H1 (cell line): ENCODE data around the gene TGM2. TPM values are rescaled to one million over a fixed set of nuclear protein-coding genes. Genes with fewer than 3 reads are reported as not detected.

ENCODE experiments used
- CTCF ChIA-PET: fragments of 300-600 bp; sonication (Branson Sonifier 250); formaldehyde crosslinking; loops from one replicate; lab custom pipeline; 2021; ENCODE audit not compliant: partially characterized antibody; lab: Charles Lee
- POLR2A ChIA-PET: fragments of 300-600 bp; sonication (Branson Sonifier 250); formaldehyde crosslinking; loops from one replicate; lab custom pipeline; 2021; ENCODE audit warnings: inconsistent platforms; ENCODE audit not compliant: partially characterized antibody; lab: Charles Lee
- DNase-seq, 2 experiments: peaks; one replicate each; pipeline versions ENCODE4 v3.0.0 to v3.0.0-alpha.2; 2010 to 2022; ENCODE audit warnings: low spot score in 2 of 2, low read depth in 1 of 2, mixed read lengths in 1 of 2
- FAIRE-seq: peaks from 2 replicates; lab custom pipeline; 2011; peaks lifted over from hg19 to GRCh38; lab: Jason Lieb, UNC
- H2AFZ ChIP-seq: 2 replicates; pipeline ENCODE4 v1.8.1; 2012; ENCODE audit warnings: low read length, inconsistent platforms
- H2AK5ac ChIP-seq: 2 replicates; pipeline ENCODE4 v1.6.1; 2013; ENCODE audit warnings: low read depth, low read length
- H2BK120ac ChIP-seq: replicated peaks from 2 replicates; pipeline ENCODE3; 2013; ENCODE audit warnings: low read depth, low read length, inconsistent platforms
- H2BK12ac ChIP-seq: 2 replicates; pipeline ENCODE4 v1.6.1; 2013; ENCODE audit warnings: low read depth, low read length
- H2BK15ac ChIP-seq: 2 replicates; pipeline ENCODE4 v1.6.1; 2013; ENCODE audit warnings: low read length
- H2BK20ac ChIP-seq: 2 replicates; pipeline ENCODE4 v1.6.1; 2013; ENCODE audit warnings: low read length
- H2BK5ac ChIP-seq: 2 replicates; pipeline ENCODE4 v1.6.1; 2013; ENCODE audit warnings: low read depth, low read length
- H3K14ac ChIP-seq: 2 replicates; pipeline ENCODE4 v1.6.1; 2013; ENCODE audit warnings: inconsistent platforms; ENCODE audit not compliant: insufficient read length
- H3K18ac ChIP-seq: 2 replicates; pipeline ENCODE4 v1.6.1; 2013; ENCODE audit warnings: low read length; ENCODE audit errors: extremely low read depth
- H3K23ac ChIP-seq: 2 replicates; pipeline ENCODE4 v1.6.1; 2013; ENCODE audit warnings: inconsistent platforms; ENCODE audit not compliant: insufficient read length
- H3K23me2 ChIP-seq: 2 replicates; pipeline ENCODE4 v1.6.1; 2013; ENCODE audit warnings: low read depth, low read length
- H3K27ac ChIP-seq: 2 replicates; pipeline ENCODE4 v1.6.1; 2011; ENCODE audit warnings: low read depth, low read length, inconsistent platforms
- H3K27me3 ChIP-seq, 4 experiments: replicated peaks in 1 of 4; 1 replicate in 1 of 4; 2 replicates in 3 of 4; pipeline versions ENCODE4 v1.6.1 to v1.8.1; 2011 to 2013; ENCODE audit warnings: low read length in 3 of 4, mild to moderate bottlenecking in 3 of 4, inconsistent platforms in 2 of 4, mixed read lengths in 2 of 4, moderate library complexity in 1 of 4; ENCODE audit not compliant: control insufficient read depth in 3 of 4, insufficient read depth in 3 of 4; ENCODE audit errors: extremely low read depth in 1 of 4
- H3K36me3 ChIP-seq, 4 experiments: 2 replicates each; pipeline versions ENCODE4 v1.6.1 to v1.8.1; 2011 to 2013; ENCODE audit warnings: mild to moderate bottlenecking in 4 of 4, low read length in 3 of 4, moderate library complexity in 2 of 4, control low read depth in 1 of 4, inconsistent platforms in 1 of 4; ENCODE audit not compliant: insufficient read depth in 4 of 4, control insufficient read depth in 2 of 4
- H3K4ac ChIP-seq: replicated peaks from 2 replicates; pipeline ENCODE3; 2013; ENCODE audit warnings: low read length, low read depth, mixed read lengths, inconsistent platforms; ENCODE audit not compliant: insufficient read length
- H3K4me1 ChIP-seq, 4 experiments: replicated peaks in 1 of 4; 1 replicate in 1 of 4; 2 replicates in 3 of 4; pipeline versions ENCODE4 v1.6.1 to v1.8.1; 2011 to 2013; ENCODE audit warnings: low read length in 3 of 4, inconsistent platforms in 2 of 4, mixed read lengths in 1 of 4; ENCODE audit not compliant: insufficient read depth in 4 of 4, control insufficient read depth in 3 of 4
- H3K4me2 ChIP-seq, 2 experiments: 2 replicates each; pipeline versions ENCODE4 v1.6.1 to v1.8.1; 2011 to 2013; ENCODE audit warnings: low read depth in 2 of 2, low read length in 2 of 2, control low read depth in 1 of 2, inconsistent platforms in 1 of 2, mild to moderate bottlenecking in 1 of 2; ENCODE audit not compliant: insufficient read depth in 1 of 2
- H3K4me3 ChIP-seq, 4 experiments: fragments of 200-600, 300-600 bp in 1 of 4; sonication (generic), shearing (Covaris generic), sonication (Bioruptor Twin) in 1 of 4; 2 replicates each; pipeline versions ENCODE4 v1.5.1 to v1.8.1; 2011 to 2016; ENCODE audit warnings: low read length in 4 of 4, low read depth in 3 of 4, control low read depth in 2 of 4, inconsistent platforms in 2 of 4, mild to moderate bottlenecking in 2 of 4, mixed read lengths in 1 of 4, moderate library complexity in 1 of 4; ENCODE audit not compliant: insufficient read depth in 2 of 4; ENCODE audit errors: extremely low read depth in 1 of 4
- H3K56ac ChIP-seq: replicated peaks from 2 replicates; pipeline ENCODE3; 2013; ENCODE audit warnings: low read depth, mild to moderate bottlenecking, mixed read lengths, low read length, inconsistent platforms; ENCODE audit not compliant: insufficient read length
- H3K79me1 ChIP-seq: 2 replicates; pipeline ENCODE4 v1.6.1; 2013; ENCODE audit warnings: low read depth, low read length, control low read depth
- H3K79me2 ChIP-seq, 2 experiments: 2 replicates each; pipeline versions ENCODE4 v1.6.1 to v1.8.1; 2012 to 2013; ENCODE audit warnings: low read length in 2 of 2, mild to moderate bottlenecking in 2 of 2, inconsistent platforms in 1 of 2; ENCODE audit not compliant: insufficient read depth in 2 of 2, control insufficient read depth in 1 of 2
- H3K9ac ChIP-seq, 4 experiments: replicated peaks in 1 of 4; 1 replicate in 1 of 4; 2 replicates in 3 of 4; pipeline versions ENCODE4 v1.6.1 to v1.8.1; 2011 to 2013; ENCODE audit warnings: low read depth in 3 of 4, low read length in 3 of 4, control low read depth in 2 of 4, mild to moderate bottlenecking in 2 of 4, moderate library complexity in 2 of 4, inconsistent platforms in 1 of 4; ENCODE audit errors: extremely low read depth in 1 of 4
- H3K9me3 ChIP-seq, 2 experiments: 2 replicates each; pipeline versions ENCODE4 v1.6.1 to v1.8.1; 2012 to 2013; ENCODE audit warnings: mild to moderate bottlenecking in 2 of 2, moderate library complexity in 2 of 2, control low read depth in 1 of 2, inconsistent platforms in 1 of 2, low read depth in 1 of 2, low read length in 1 of 2, mixed read lengths in 1 of 2; ENCODE audit not compliant: insufficient read depth in 2 of 2
- H4K20me1 ChIP-seq, 2 experiments: replicated peaks in 1 of 2; 2 replicates each; pipeline versions ENCODE3 to v1.8.1; 2011 to 2013; ENCODE audit warnings: inconsistent platforms in 2 of 2, low read length in 2 of 2, mild to moderate bottlenecking in 1 of 2; ENCODE audit not compliant: insufficient read depth in 2 of 2, control insufficient read depth in 1 of 2
- H4K5ac ChIP-seq: 2 replicates; pipeline ENCODE4 v1.6.1; 2013; ENCODE audit warnings: low read length, low read depth, mixed read lengths, inconsistent platforms; ENCODE audit not compliant: insufficient read length
- H4K8ac ChIP-seq: 2 replicates; pipeline ENCODE4 v1.8.0; 2013; ENCODE audit warnings: mild to moderate bottlenecking, moderate library complexity, low read length, inconsistent platforms; ENCODE audit not compliant: insufficient read depth; ENCODE audit errors: extremely low read depth
- H4K91ac ChIP-seq: replicated peaks from 2 replicates; pipeline ENCODE3; 2013; ENCODE audit warnings: low read length, mixed read lengths, inconsistent platforms; ENCODE audit not compliant: insufficient read length
- CTBP2 ChIP-seq: IDR thresholded peaks from 2 replicates; pipeline ENCODE4 v1.7.0; 2011; ENCODE audit warnings: borderline replicate concordance, mild to moderate bottlenecking, moderate library complexity, mixed read lengths, low read length; ENCODE audit not compliant: insufficient read depth, insufficient read length
- MAFK ChIP-seq: IDR thresholded peaks from 2 replicates; pipeline ENCODE4 v1.6.1; 2012; ENCODE audit warnings: low read depth, mild to moderate bottlenecking, improper control_type of control experiment, low read length
- SIN3A ChIP-seq, 2 experiments: IDR thresholded peaks in 1 of 2; conservative IDR thresholded peaks in 1 of 2; 2 replicates each; pipeline ENCODE4 v1.6.1; 2011 to 2012; ENCODE audit warnings: low read length in 2 of 2, improper control_type of control experiment in 1 of 2, low read depth in 1 of 2, mild to moderate bottlenecking in 1 of 2
- TCF12 ChIP-seq: IDR thresholded peaks from 2 replicates; pipeline ENCODE4 v1.6.1; 2011; ENCODE audit warnings: low read depth, mild to moderate bottlenecking, low read length
- YY1 ChIP-seq: IDR thresholded peaks from 2 replicates; pipeline ENCODE4 v1.6.1; 2011; ENCODE audit warnings: low read depth, mild to moderate bottlenecking, low read length
- ZNF274 ChIP-seq: IDR thresholded peaks from 2 replicates; pipeline ENCODE4 v1.7.0; 2012; ENCODE audit warnings: low read length, borderline replicate concordance; ENCODE audit errors: extremely low read depth
- WGBS, 2 experiments: shearing (Covaris generic) in 1 of 2; methylation state at CpG; one replicate each; pipeline versions ENCODE4 v1.1.6 to v1.1.7; 2013 to 2015; ENCODE audit warnings: low lambda C conversion rate in 2 of 2, mixed read lengths in 2 of 2, inconsistent platforms in 1 of 2, low coverage in 1 of 2, missing lambda C conversion rate in 1 of 2; ENCODE audit not compliant: insufficient replicate concordance in 2 of 2, insufficient coverage in 1 of 2, insufficient read length in 1 of 2; ENCODE audit errors: extremely low coverage in 1 of 2, missing lambda C conversion rate in 1 of 2; 5-methylcytosine and 5-hydroxymethylcytosine counted together
- polyA plus RNA-seq, 7 experiments: library from polyadenylated mRNA; depleted of rRNA in 3 of 7; stranded (reverse) in 5 of 7; unstranded in 2 of 7; fragments of >200 nt in 5 of 7; fragments of 200-250 nt in 2 of 7; gene quantifications; 1 replicate in 5 of 7; 2 replicates in 1 of 7; 4 replicates in 1 of 7; pipeline versions ENCODE4 v1.2.1 to v1.2.3, GENCODE V29; 2011 to 2013; ENCODE audit warnings: missing spikeins in 2 of 7, mixed read lengths in 2 of 7
- total RNA-seq: library from RNA; stranded (reverse); fragmentation: NEBNext Ultra II Directional; extraction: Animal tissue kit (Norgen Biotek cat#: 25700); gene quantifications from 2 replicates; pipeline ENCODE4 v1.2.1, GENCODE V29; 2021

The TGM2 gene
- total and polyA plus RNA-seq, 2 of the 8 experiments (the other 6 are each of a cell fraction or from before 2014, with no cell fraction given) = 0.86 to 1.0 TPM

DNA sequence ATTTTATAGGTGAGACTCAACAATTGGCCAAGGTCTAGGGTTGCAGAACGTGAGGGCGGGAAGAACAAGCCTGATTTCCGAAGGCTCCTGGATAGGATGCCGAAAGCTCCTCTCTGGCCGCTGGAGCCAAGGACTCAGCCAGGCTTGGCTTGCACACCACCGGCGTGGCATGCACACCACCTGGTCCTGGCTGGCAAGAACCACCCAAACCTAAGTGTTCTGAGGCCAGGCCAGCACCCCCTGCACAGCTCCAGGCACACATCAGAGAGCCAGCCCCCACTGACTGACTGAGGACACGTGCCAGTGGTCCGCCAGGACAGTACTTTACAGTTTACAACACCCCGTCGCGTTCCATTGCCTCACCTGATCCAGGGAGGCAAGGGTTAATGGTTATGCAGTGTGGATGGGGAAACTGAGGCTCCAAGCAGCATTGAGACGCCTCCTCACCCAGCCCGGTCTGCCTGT lies 414 bp downstream of the TGM2 start:
- DNase-seq (no peak), FAIRE-seq (no peak)
- ChIA-PET POLR2A (no interaction called here), CTCF (interaction anchor here (0.7 to 2.9 kb wide), 20 partner anchors 7 to 259 kb away, joined by 3 to 22 read pairs (median 4); no protein-coding TSS in a partner anchor)
- Histone ChIP-seq H2BK5ac (no peak overlapping the region), H3K27me3 (no peaks in the 10 kb centered on the region; a peak in 2 of 7 replicates), H3K23me2 (peaks cover 4% of the 10 kb centered on the region; the same call in 1 of the 2 replicates), H3K9ac (no peak overlapping the region), H2BK12ac (0 out of 2 replicates have a peak overlapping the region, but pooled peaks have one; percentile 3), H3K9me3 (no peaks in the 10 kb centered on the region), H3K79me1 (no peaks in the 10 kb centered on the region), H4K5ac (no peak overlapping the region), H3K4me2 (peak overlapping the region; percentile 41 to 69), H4K8ac (peak overlapping the region; percentile 77), H3K23ac (no peak overlapping the region), H3K4me1 (peaks cover 0 to 2% (median 0%) of the 10 kb centered on the region in 4 experiments; a peak in 1 of 7 replicates), H4K91ac (no peak overlapping the region), H2BK20ac (no peak overlapping the region), H3K27ac (no peak overlapping the region), H3K14ac (no peak overlapping the region), H3K4me3 (peak overlapping the region; percentile 15 to 58 (median 16); a peak in 5 of 8 replicates), H3K36me3 (no peaks in the 10 kb centered on the region), H2BK15ac (no peak overlapping the region), H3K18ac (no peak overlapping the region), H2BK120ac (no peak overlapping the region), H4K20me1 (no peaks in the 10 kb centered on the region), H2AFZ (no peak overlapping the region), H3K56ac (no peak overlapping the region), H3K79me2 (no peaks in the 10 kb centered on the region), H2AK5ac (no peak overlapping the region), H3K4ac (no peak overlapping the region)
- TF ChIP-seq TCF12 (no peak), ZNF274 (no peak), MAFK (no peak), CTBP2 (no peak), YY1 (no peak), SIN3A (conservative IDR thresholded peaks at IDR 0.05 in 1 of 2, IDR thresholded peaks at IDR 0.05 in 1 of 2; ENCODE audit: low read depth in 1 of 2, low read length in 2 of 2) (no peak)
- 70% methylated on average over 14 of the region's 14 CpGs; no CpG with 5 or more reads in 1 of the 2 experiments for WGBS, 2 experiments
